SK-N-SH (cell line): ENCODE results near the gene CDK9. TPM values are rescaled to one million over a fixed set of nuclear protein-coding genes. Genes with fewer than 3 reads are reported as not detected.

Source experiments
- CTCF ChIA-PET: fragments of 300-600, 350-600 bp; formaldehyde crosslinking; extraction: SDS; loops from one replicate; lab custom pipeline; 2021; lab: Yijun Ruan, JAX
- POLR2A ChIA-PET: fragments of 350-600 bp; sonication (Branson Sonifier 250); formaldehyde crosslinking; extraction: SDS; loops from one replicate; lab custom pipeline; 2020; ENCODE audit warnings: antibody characterized with exemption, inconsistent platforms; lab: Yijun Ruan, JAX
- DNase-seq: peaks from one replicate; pipeline ENCODE4 v3.0.0; 2012
- H2AFZ ChIP-seq: fragments of 200-600 bp; sonication (generic); 2 replicates; pipeline ENCODE4 v1.8.1; 2016; ENCODE audit warnings: antibody characterized with exemption, mild to moderate bottlenecking, low read depth
- H3F3A ChIP-seq: fragments of 200-600 bp; sonication (generic); replicated peaks from 2 replicates; pipeline ENCODE3; 2016; ENCODE audit warnings: antibody characterized with exemption, mild to moderate bottlenecking; ENCODE audit not compliant: insufficient read depth
- H3K27ac ChIP-seq, 2 experiments: fragments of 200-500 bp in 1 of 2; fragments of 200-600 bp in 1 of 2; sonication (Bioruptor generic) in 1 of 2; sonication (generic), shearing (Covaris generic) in 1 of 2; 2 replicates each; pipeline versions ENCODE4 v1.5.1 to v1.6.1; 2014 to 2016; ENCODE audit warnings: low read depth in 2 of 2, inconsistent platforms in 1 of 2, low read length in 1 of 2, mild to moderate bottlenecking in 1 of 2, mixed read lengths in 1 of 2
- H3K27me3 ChIP-seq: fragments of 200-600 bp; sonication (generic), shearing (Covaris generic); 2 replicates; pipeline ENCODE4 v1.6.1; 2016; ENCODE audit warnings: mixed run types; ENCODE audit not compliant: insufficient read depth
- H3K36me3 ChIP-seq, 2 experiments: fragments of 200-500 bp in 1 of 2; fragments of 200-600 bp in 1 of 2; sonication (Bioruptor generic) in 1 of 2; sonication (generic) in 1 of 2; replicated peaks in 1 of 2; 2 replicates each; pipeline versions ENCODE3 to v1.5.1; 2014 to 2016; ENCODE audit warnings: low read length in 1 of 2, mild to moderate bottlenecking in 1 of 2; ENCODE audit not compliant: insufficient read depth in 2 of 2, control insufficient read depth in 1 of 2
- H3K4me1 ChIP-seq, 2 experiments: fragments of 200-500 bp in 1 of 2; fragments of 200-600 bp in 1 of 2; sonication (Bioruptor generic) in 1 of 2; sonication (generic), shearing (Covaris generic) in 1 of 2; 2 replicates each; pipeline versions ENCODE4 v1.5.1 to v1.6.1; 2014 to 2016; ENCODE audit warnings: low read depth in 1 of 2, low read length in 1 of 2, mixed run types in 1 of 2; ENCODE audit not compliant: insufficient read depth in 2 of 2, control insufficient read depth in 1 of 2
- H3K4me2 ChIP-seq: fragments of 200-600 bp; sonication (generic), shearing (Covaris generic); 2 replicates; pipeline ENCODE4 v1.6.1; 2017; ENCODE audit warnings: mixed run types
- H3K4me3 ChIP-seq, 2 experiments: fragments of 200-500 bp in 1 of 2; fragments of 200-600 bp in 1 of 2; sonication (Bioruptor generic) in 1 of 2; sonication (generic), shearing (Covaris generic) in 1 of 2; 2 replicates each; pipeline versions ENCODE4 v1.5.1 to v1.8.1; 2014 to 2016; ENCODE audit warnings: low read depth in 2 of 2, inconsistent platforms in 1 of 2, low read length in 1 of 2, mild to moderate bottlenecking in 1 of 2, mixed read lengths in 1 of 2, moderate library complexity in 1 of 2
- H3K79me2 ChIP-seq: fragments of 200-600 bp; sonication (generic); 2 replicates; pipeline ENCODE4 v1.8.1; 2017; ENCODE audit warnings: mild to moderate bottlenecking; ENCODE audit not compliant: insufficient read depth
- H3K9ac ChIP-seq: fragments of 200-600 bp; sonication (generic); 2 replicates; pipeline ENCODE4 v1.6.1; 2017; ENCODE audit warnings: mixed run types
- H3K9me2 ChIP-seq: fragments of 200-600 bp; sonication (generic); 2 replicates; pipeline ENCODE4 v1.6.1; 2017; ENCODE audit warnings: mixed run types
- H3K9me3 ChIP-seq: fragments of 200-600 bp; sonication (generic); 2 replicates; pipeline ENCODE4 v1.6.1; 2017; ENCODE audit warnings: mixed run types, mild to moderate bottlenecking, moderate library complexity
- H4K20me1 ChIP-seq: fragments of 200-600 bp; sonication (generic); 2 replicates; pipeline ENCODE4 v1.6.1; 2017; ENCODE audit warnings: mild to moderate bottlenecking, mixed run types; ENCODE audit not compliant: insufficient read depth
- ELF1 ChIP-seq: IDR thresholded peaks from 2 replicates; pipeline ENCODE4 v1.4.0; 2012
- EZH2phosphoT487 ChIP-seq: fragments of 200-600 bp; sonication (generic); IDR thresholded peaks from 2 replicates; pipeline ENCODE4 v1.6.1; 2017; ENCODE audit warnings: low read depth, mixed run types, mild to moderate bottlenecking, antibody characterized with exemption, moderate library complexity, borderline replicate concordance
- FOSL2 ChIP-seq: IDR thresholded peaks from 2 replicates; pipeline ENCODE4 v1.4.0; 2012; ENCODE audit warnings: low read depth, mild to moderate bottlenecking, moderate library complexity, borderline replicate concordance
- GABPA ChIP-seq: IDR thresholded peaks from 2 replicates; pipeline ENCODE4 v1.4.0; 2012; ENCODE audit warnings: low read depth, mild to moderate bottlenecking
- GATA2 ChIP-seq: sonication (generic); formaldehyde crosslinking; IDR thresholded peaks from 2 replicates; pipeline ENCODE4 v1.5.0; 2020; ENCODE audit warnings: mild to moderate bottlenecking, missing genetic modification reagents
- NRF1 ChIP-seq: IDR thresholded peaks from 2 replicates; pipeline ENCODE4 v1.6.1; 2012; ENCODE audit warnings: low read depth, mild to moderate bottlenecking, low read length
- POLR2AphosphoS5 ChIP-seq: IDR thresholded peaks from 2 replicates; pipeline ENCODE4 v1.6.1; 2012; ENCODE audit warnings: low read depth, low read length
- REST ChIP-seq: IDR thresholded peaks from 2 replicates; pipeline ENCODE4 v1.6.1; 2012; ENCODE audit warnings: mild to moderate bottlenecking, low read depth, low read length, moderate library complexity
- RXRA ChIP-seq: IDR thresholded peaks from 2 replicates; pipeline ENCODE4 v1.4.0; 2012; ENCODE audit warnings: low read depth, mild to moderate bottlenecking, borderline replicate concordance
- TCF12 ChIP-seq: IDR thresholded peaks from 2 replicates; pipeline ENCODE4 v1.4.0; 2012
- USF1 ChIP-seq: IDR thresholded peaks from 2 replicates; pipeline ENCODE4 v1.4.0; 2012; ENCODE audit warnings: low read depth, borderline replicate concordance
- WGBS: methylation state at CpG from one replicate; pipeline ENCODE4 v1.1.6; 2017; ENCODE audit warnings: low lambda C conversion rate; 5-methylcytosine and 5-hydroxymethylcytosine counted together
- polyA plus RNA-seq, 3 experiments: library from polyadenylated mRNA; depleted of rRNA; stranded (reverse); fragments of >200 nt; gene quantifications; 2 replicates each; pipeline ENCODE4 v1.2.3, GENCODE V29; 2012
- TF ChIP-seq, protein P1 (sequence below): IDR thresholded peaks from 2 replicates; pipeline ENCODE4 v1.4.0; 2012; ENCODE audit warnings: low read depth
- TF ChIP-seq, protein P2 (sequence below): fragments of 200-600 bp; sonication (generic); IDR thresholded peaks from 2 replicates; pipeline ENCODE4 v1.6.1; 2017; ENCODE audit warnings: antibody characterized with exemption, mild to moderate bottlenecking, moderate library complexity
- TF ChIP-seq, protein P3 (sequence below): IDR thresholded peaks from 2 replicates; pipeline ENCODE4 v1.4.0; 2012; ENCODE audit warnings: low read depth, borderline replicate concordance

The CDK9 gene
- polyA plus RNA-seq, 1 of the 3 experiments (the other 2 are of a cell fraction): 82.7 TPM

- H3F3A ChIP-seq: peaks cover 11% of the 10 kb centered on the region
- POLR2A ChIA-PET: no interaction called here
- 79% methylated on average over 2 of the region's 3 CpGs for WGBS
Observed at GRCh38 chr9:127816362-127816725, 30.5 kb downstream of the CDK9 start.

More at GRCh38 chr9:127816362-127816725, 30.5 kb downstream of the CDK9 start:
- peaks cover 8 to 22% of the 10 kb centered on the region in 2 experiments for H3K36me3 ChIP-seq
- H3K27me3 ChIP-seq: no peaks in the 10 kb centered on the region
- H3K4me2 ChIP-seq: no peak overlapping the region
- peak overlapping the region in 1 of 2 experiments; percentile 87; a peak in 1 of 4 replicates for H3K27ac ChIP-seq
- 0 out of 2 replicates have a peak, but pooled peaks cover 3% of the 10 kb centered on the region for H3K79me2 ChIP-seq
- no peak overlapping the region for H2AFZ ChIP-seq
- H3K9me2 ChIP-seq: no peaks in the 10 kb centered on the region
- H3K9me3 ChIP-seq: no peaks in the 10 kb centered on the region
- CTCF ChIA-PET: interaction anchor here (0.7 to 3.4 kb wide), 3 partner anchors 37 to 82 kb away, joined by 3 to 17 read pairs (median 3); no protein-coding TSS in a partner anchor
- peaks cover 0 to 39% of the 10 kb centered on the region in 2 experiments; a peak in 1 of 4 replicates for H3K4me1 ChIP-seq
- H3K4me3 ChIP-seq: no peak overlapping the region
- no peak for TF ChIP-seq REST
- TF ChIP-seq, protein P1, sequence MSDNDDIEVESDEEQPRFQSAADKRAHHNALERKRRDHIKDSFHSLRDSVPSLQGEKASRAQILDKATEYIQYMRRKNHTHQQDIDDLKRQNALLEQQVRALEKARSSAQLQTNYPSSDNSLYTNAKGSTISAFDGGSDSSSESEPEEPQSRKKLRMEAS: no peak
- TF ChIP-seq ELF1: no peak
- TF ChIP-seq GABPA: no peak
- TF ChIP-seq FOSL2: no peak
- TF ChIP-seq, protein P2, sequence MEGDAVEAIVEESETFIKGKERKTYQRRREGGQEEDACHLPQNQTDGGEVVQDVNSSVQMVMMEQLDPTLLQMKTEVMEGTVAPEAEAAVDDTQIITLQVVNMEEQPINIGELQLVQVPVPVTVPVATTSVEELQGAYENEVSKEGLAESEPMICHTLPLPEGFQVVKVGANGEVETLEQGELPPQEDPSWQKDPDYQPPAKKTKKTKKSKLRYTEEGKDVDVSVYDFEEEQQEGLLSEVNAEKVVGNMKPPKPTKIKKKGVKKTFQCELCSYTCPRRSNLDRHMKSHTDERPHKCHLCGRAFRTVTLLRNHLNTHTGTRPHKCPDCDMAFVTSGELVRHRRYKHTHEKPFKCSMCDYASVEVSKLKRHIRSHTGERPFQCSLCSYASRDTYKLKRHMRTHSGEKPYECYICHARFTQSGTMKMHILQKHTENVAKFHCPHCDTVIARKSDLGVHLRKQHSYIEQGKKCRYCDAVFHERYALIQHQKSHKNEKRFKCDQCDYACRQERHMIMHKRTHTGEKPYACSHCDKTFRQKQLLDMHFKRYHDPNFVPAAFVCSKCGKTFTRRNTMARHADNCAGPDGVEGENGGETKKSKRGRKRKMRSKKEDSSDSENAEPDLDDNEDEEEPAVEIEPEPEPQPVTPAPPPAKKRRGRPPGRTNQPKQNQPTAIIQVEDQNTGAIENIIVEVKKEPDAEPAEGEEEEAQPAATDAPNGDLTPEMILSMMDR: no peak
- TF ChIP-seq GATA2 (CRISPR knock-in tag): no peak
- no peak for TF ChIP-seq NRF1
- TF ChIP-seq, protein P3, sequence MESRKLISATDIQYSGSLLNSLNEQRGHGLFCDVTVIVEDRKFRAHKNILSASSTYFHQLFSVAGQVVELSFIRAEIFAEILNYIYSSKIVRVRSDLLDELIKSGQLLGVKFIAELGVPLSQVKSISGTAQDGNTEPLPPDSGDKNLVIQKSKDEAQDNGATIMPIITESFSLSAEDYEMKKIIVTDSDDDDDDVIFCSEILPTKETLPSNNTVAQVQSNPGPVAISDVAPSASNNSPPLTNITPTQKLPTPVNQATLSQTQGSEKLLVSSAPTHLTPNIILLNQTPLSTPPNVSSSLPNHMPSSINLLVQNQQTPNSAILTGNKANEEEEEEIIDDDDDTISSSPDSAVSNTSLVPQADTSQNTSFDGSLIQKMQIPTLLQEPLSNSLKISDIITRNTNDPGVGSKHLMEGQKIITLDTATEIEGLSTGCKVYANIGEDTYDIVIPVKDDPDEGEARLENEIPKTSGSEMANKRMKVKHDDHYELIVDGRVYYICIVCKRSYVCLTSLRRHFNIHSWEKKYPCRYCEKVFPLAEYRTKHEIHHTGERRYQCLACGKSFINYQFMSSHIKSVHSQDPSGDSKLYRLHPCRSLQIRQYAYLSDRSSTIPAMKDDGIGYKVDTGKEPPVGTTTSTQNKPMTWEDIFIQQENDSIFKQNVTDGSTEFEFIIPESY: no peak
- TF ChIP-seq RXRA: no peak
- TF ChIP-seq USF1: no peak
- no peak for TF ChIP-seq TCF12
- no peak for TF ChIP-seq POLR2AphosphoS5
- no peak for TF ChIP-seq EZH2phosphoT487
- TF ChIP-seq, all 33 proteins: peak for 0
- no peaks in the 10 kb centered on the region for H4K20me1 ChIP-seq
- no peak for DNase-seq
- no peak overlapping the region for H3K9ac ChIP-seq
